ENCODE results near the gene MIER3. TPM values are rescaled to one million over a fixed set of nuclear protein-coding genes. Genes with fewer than 3 reads are reported as not detected.

MIER3 gene
- polyA plus RNA-seq, 1 experiment: 8.4 TPM

DNA sequence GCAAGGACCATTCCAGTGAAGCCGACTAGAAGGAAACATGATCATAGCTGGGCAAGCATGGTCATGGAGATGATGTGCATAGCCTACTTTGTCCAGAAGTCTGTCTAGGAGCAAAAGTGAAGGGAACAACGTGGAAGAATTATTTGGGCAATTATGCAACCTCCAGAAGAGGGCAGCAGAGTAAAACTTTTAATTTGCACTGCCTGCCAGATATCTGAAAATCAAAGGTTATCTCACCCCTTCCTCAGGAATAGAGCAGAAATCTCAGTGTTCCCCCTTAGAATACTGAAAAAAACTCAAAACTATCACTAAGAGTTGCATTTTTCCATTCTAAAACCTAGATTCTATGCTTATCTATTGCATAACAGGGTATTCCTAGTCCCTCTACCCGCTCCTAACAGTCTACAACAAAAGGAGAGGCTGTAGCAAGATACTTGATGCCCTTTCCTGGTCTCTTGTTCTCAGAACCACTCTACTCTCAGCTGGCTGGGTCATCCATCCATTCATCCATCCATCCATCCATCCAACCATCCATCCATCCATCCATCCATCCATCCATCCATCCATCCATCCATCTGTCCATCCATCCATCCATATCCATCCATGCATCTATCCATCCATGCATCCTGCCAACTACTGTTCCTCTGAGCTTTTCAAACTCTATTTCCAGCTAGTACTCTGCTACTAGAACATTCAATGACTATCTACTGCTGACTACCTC is 50.9 kb downstream of the MIER3 start:
- ChIA-PET POLR2A (no interaction called here), CTCF (interaction anchor here (0.5 to 5.5 kb wide), 24 partner anchors 8 to 1454 kb away, joined by 3 to 37 read pairs (median 3); no protein-coding TSS in a partner anchor)
- no peak for DNase-seq (ENCODE audit: low read depth)
- Histone ChIP-seq H3K4me3 (ENCODE audit: low read depth, low read length) (no peak overlapping the region), H3K36me3 (ENCODE audit: control insufficient read depth, insufficient read depth, low read length) (no peaks in the 10 kb centered on the region), H3K27me3 (ENCODE audit: control insufficient read depth, insufficient read depth, low read length) (no peaks in the 10 kb centered on the region)
- TF ChIP-seq CTCF (IDR thresholded peaks at IDR 0.05; ENCODE audit: insufficient read depth, low read depth, low read length): peak; percentile 64

GRCh38 chr5:56900395-56900794 is 51.5 kb downstream of the MIER3 start:
- POLR2A ChIA-PET: no interaction called here
- Histone ChIP-seq H3K4me3 (ENCODE audit: low read depth, low read length) (no peak overlapping the region), H3K36me3 (ENCODE audit: control insufficient read depth, insufficient read depth, low read length) (no peaks in the 10 kb centered on the region), H3K27me3 (ENCODE audit: control insufficient read depth, insufficient read depth, low read length) (no peaks in the 10 kb centered on the region)
- CTCF ChIA-PET: interaction anchor here (0.6 to 5.5 kb wide), 19 partner anchors 8 to 1362 kb away, joined by 3 to 37 read pairs (median 3); no protein-coding TSS in a partner anchor
- no peak for DNase-seq (ENCODE audit: low read depth)
- TF ChIP-seq CTCF (IDR thresholded peaks at IDR 0.05; ENCODE audit: insufficient read depth, low read depth, low read length): no peak

GRCh38 chr5:56898213-56898612 is 53.7 kb downstream of the MIER3 start:
- ChIA-PET CTCF (interaction anchor here (5.5 kb wide), 1 partner anchor 240 kb away, joined by 37 read pairs; no protein-coding TSS in a partner anchor), POLR2A (no interaction called here)
- no peak for DNase-seq (ENCODE audit: low read depth)
- H3K4me3 ChIP-seq (ENCODE audit: low read depth, low read length): no peak overlapping the region
- peaks cover 3% of the 10 kb centered on the region; the same call in 1 of the 2 replicates for H3K36me3 ChIP-seq (ENCODE audit: control insufficient read depth, insufficient read depth, low read length)
- TF ChIP-seq CTCF (IDR thresholded peaks at IDR 0.05; ENCODE audit: insufficient read depth, low read depth, low read length): no peak
- H3K27me3 ChIP-seq (ENCODE audit: control insufficient read depth, insufficient read depth, low read length): no peaks in the 10 kb centered on the region

- Histone ChIP-seq H3K27me3 (ENCODE audit: control insufficient read depth, insufficient read depth, low read length) (no peaks in the 10 kb centered on the region), H3K36me3 (ENCODE audit: control insufficient read depth, insufficient read depth, low read length) (peaks cover 3% of the 10 kb centered on the region; the same call in 1 of the 2 replicates), H3K4me3 (ENCODE audit: low read depth, low read length) (no peak overlapping the region)
- ChIA-PET CTCF (interaction anchor here (0.7 to 1.5 kb wide), 2 partner anchors 10 to 242 kb away, joined by 3 to 7 read pairs; no protein-coding TSS in a partner anchor), POLR2A (no interaction called here)
- DNase-seq (ENCODE audit: low read depth): no peak
- no peak for TF ChIP-seq CTCF (IDR thresholded peaks at IDR 0.05; ENCODE audit: insufficient read depth, low read depth, low read length)
These were observed 55.2 kb downstream of the MIER3 start for GRCh38 chr5:56896763-56897162.

GRCh38 chr5:56893251-56893951 is 58.5 kb downstream of the MIER3 start:
- POLR2A ChIA-PET: no interaction called here
- CTCF ChIA-PET: interaction anchor here (0.7 to 1.7 kb wide), 2 partner anchors 46 to 623 kb away, joined by 3 to 6 read pairs; no protein-coding TSS in a partner anchor

More at GRCh38 chr5:56893251-56893951, 58.5 kb downstream of the MIER3 start:
- no peak for TF ChIP-seq CTCF (IDR thresholded peaks at IDR 0.05; ENCODE audit: insufficient read depth, low read depth, low read length)
- Histone ChIP-seq H3K36me3 (ENCODE audit: control insufficient read depth, insufficient read depth, low read length) (peaks cover 3% of the 10 kb centered on the region; the same call in 1 of the 2 replicates), H3K27me3 (ENCODE audit: control insufficient read depth, insufficient read depth, low read length) (no peaks in the 10 kb centered on the region), H3K4me3 (ENCODE audit: low read depth, low read length) (no peak overlapping the region)
- no peak for DNase-seq (ENCODE audit: low read depth)

Data from BJ (cell line).